Bronchial epithelial cell (primary cell): Measurements from ENCODE around the gene YY1AP1. TPM values are rescaled to one million over a fixed set of nuclear protein-coding genes. Genes with fewer than 3 reads are reported as not detected.
"Not testable (repeated sequence)": the region's sequence is repeated elsewhere in the genome, so short reads cannot be mapped to it uniquely, and the experiment has no call there.

ENCODE experiments used
- DNase-seq: peaks from one replicate; pipeline ENCODE4 v3.0.0-alpha.2; 2010; ENCODE audit warnings: low read depth
- FAIRE-seq: peaks from 2 replicates; lab custom pipeline; 2011; peaks lifted over from hg19 to GRCh38; lab: Jason Lieb, UNC
- H3K27me3 ChIP-seq: 2 replicates; pipeline ENCODE4 v1.5.1; 2011; ENCODE audit warnings: low read length; ENCODE audit not compliant: control insufficient read depth, insufficient read depth
- H3K36me3 ChIP-seq: 2 replicates; pipeline ENCODE4 v1.5.1; 2011; ENCODE audit warnings: low read length; ENCODE audit not compliant: control insufficient read depth, insufficient read depth
- H3K4me3 ChIP-seq: 2 replicates; pipeline ENCODE4 v1.5.1; 2011; ENCODE audit warnings: mild to moderate bottlenecking, low read depth, low read length, control low read depth
- CTCF ChIP-seq: IDR thresholded peaks from 2 replicates; pipeline ENCODE4 v1.5.1; 2011; ENCODE audit warnings: mild to moderate bottlenecking, moderate library complexity, low read length, control low read depth, inconsistent platforms; ENCODE audit not compliant: insufficient read depth, severe bottlenecking
- total RNA-seq: library from RNA; depleted of rRNA; stranded (reverse); fragments of >200 nt; gene quantifications from 2 replicates; pipeline ENCODE4 v1.2.1, GENCODE V29; 2014

YY1AP1 gene
- 24.0 and 36.6 TPM in 2 replicates for total RNA-seq

- DNase-seq: peak; percentile 68
- TF ChIP-seq CTCF: no peak
- Histone ChIP-seq H3K4me3 (peak within 1 kb of the TSS; percentile 100), H3K27me3 (no peaks in the 10 kb centered on the region), H3K36me3 (peaks cover 8% of the 10 kb centered on the region)
- no peak for FAIRE-seq
Observed at GRCh38 chr1:155688324-155689080, at the start of gene YY1AP1. TSS of gene YY1AP1 (minus strand) at chr1:155688774. CDS start at chr1:155680436, 8,338 bp downstream.

- peak; percentile 70 for TF ChIP-seq CTCF
- Histone ChIP-seq H3K27me3 (no peaks in the 10 kb centered on the region), H3K36me3 (peaks cover 10% of the 10 kb centered on the region), H3K4me3 (no peak overlapping the region)
- FAIRE-seq (no peak), DNase-seq (peak; percentile 68)
Observed at GRCh38 chr1:155729031-155729898, 40.7 kb upstream of the YY1AP1 start.

GRCh38 chr1:155725142-155725541, 36.6 kb upstream of the YY1AP1 start:
- H3K27me3 ChIP-seq: no peaks in the 10 kb centered on the region
- H3K36me3 ChIP-seq: peaks cover 5% of the 10 kb centered on the region
- TF ChIP-seq CTCF: no peak
- no peak for FAIRE-seq
- H3K4me3 ChIP-seq: no peak overlapping the region
- no peak for DNase-seq

GRCh38 chr1:155719703-155720102, 31.1 kb upstream of the YY1AP1 start:
- no peaks in the 10 kb centered on the region for H3K27me3 ChIP-seq
- no peak for FAIRE-seq
- H3K4me3 ChIP-seq: no peak overlapping the region
- no peak for DNase-seq
- TF ChIP-seq CTCF: no peak
- H3K36me3 ChIP-seq: peaks cover 2% of the 10 kb centered on the region

- not testable (repeated sequence) for FAIRE-seq, H3K4me3 ChIP-seq, H3K27me3 ChIP-seq, H3K36me3 ChIP-seq, DNase-seq
Observed at GRCh38 chr1:155718524-155719115, 30.0 kb upstream of the YY1AP1 start.

- no peak for FAIRE-seq
- Histone ChIP-seq H3K27me3 (no peaks in the 10 kb centered on the region), H3K36me3 (no peaks in the 10 kb centered on the region), H3K4me3 (no peak overlapping the region)
- DNase-seq: no peak
- TF ChIP-seq CTCF: no peak
Observed at GRCh38 chr1:155717041-155717440, 28.5 kb upstream of the YY1AP1 start.
